Measurements from ENCODE around the gene SEMA4A.

The SEMA4A gene

DNA sequence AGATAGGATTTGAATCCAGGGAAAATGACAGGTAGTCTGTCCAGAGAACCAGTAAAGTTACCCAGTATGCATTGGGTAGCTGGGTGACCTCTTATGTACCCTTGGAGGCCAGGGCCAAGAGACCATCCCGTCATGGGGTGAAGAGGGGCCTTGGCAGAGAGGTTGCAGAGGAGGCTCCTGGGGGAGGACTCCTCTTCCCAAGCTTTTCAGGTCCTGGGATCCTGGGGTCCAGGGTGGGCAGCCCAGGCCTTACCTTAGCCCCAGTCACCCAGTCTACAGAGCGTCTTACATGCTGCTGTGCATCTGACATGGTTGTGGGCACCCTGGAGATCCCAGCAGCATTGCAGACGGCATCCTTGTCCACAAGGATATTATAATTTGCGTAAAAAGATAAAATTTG lies 73.4 kb downstream of the SEMA4A start:
- TF ChIP-seq FOXP2 (optimal IDR thresholded peaks at IDR 0.05; ENCODE audit: borderline replicate concordance, extremely low read depth, extremely low read length, insufficient read depth) (no peak), POLR2AphosphoS5 (IDR thresholded peaks at IDR 0.05; ENCODE audit: low read depth, low read length) (no peak), TAF1 (IDR thresholded peaks at IDR 0.05; ENCODE audit: borderline replicate concordance, insufficient read depth, low read length) (no peak), SIN3A (IDR thresholded peaks at IDR 0.05; ENCODE audit: borderline replicate concordance, insufficient read depth, low read length) (no peak)
- TF ChIP-seq, protein P1, sequence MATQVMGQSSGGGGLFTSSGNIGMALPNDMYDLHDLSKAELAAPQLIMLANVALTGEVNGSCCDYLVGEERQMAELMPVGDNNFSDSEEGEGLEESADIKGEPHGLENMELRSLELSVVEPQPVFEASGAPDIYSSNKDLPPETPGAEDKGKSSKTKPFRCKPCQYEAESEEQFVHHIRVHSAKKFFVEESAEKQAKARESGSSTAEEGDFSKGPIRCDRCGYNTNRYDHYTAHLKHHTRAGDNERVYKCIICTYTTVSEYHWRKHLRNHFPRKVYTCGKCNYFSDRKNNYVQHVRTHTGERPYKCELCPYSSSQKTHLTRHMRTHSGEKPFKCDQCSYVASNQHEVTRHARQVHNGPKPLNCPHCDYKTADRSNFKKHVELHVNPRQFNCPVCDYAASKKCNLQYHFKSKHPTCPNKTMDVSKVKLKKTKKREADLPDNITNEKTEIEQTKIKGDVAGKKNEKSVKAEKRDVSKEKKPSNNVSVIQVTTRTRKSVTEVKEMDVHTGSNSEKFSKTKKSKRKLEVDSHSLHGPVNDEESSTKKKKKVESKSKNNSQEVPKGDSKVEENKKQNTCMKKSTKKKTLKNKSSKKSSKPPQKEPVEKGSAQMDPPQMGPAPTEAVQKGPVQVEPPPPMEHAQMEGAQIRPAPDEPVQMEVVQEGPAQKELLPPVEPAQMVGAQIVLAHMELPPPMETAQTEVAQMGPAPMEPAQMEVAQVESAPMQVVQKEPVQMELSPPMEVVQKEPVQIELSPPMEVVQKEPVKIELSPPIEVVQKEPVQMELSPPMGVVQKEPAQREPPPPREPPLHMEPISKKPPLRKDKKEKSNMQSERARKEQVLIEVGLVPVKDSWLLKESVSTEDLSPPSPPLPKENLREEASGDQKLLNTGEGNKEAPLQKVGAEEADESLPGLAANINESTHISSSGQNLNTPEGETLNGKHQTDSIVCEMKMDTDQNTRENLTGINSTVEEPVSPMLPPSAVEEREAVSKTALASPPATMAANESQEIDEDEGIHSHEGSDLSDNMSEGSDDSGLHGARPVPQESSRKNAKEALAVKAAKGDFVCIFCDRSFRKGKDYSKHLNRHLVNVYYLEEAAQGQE (IDR thresholded peaks at IDR 0.05; ENCODE audit: insufficient read depth in 1 of 2, low read depth in 2 of 2, low read length in 2 of 2): no peak

Data from PFSK-1 (cell line).